NCI-H2196 (cell line): Measurements from ENCODE around the gene MAPK7.
"Not testable (repeated sequence)": the region's sequence is repeated elsewhere in the genome, so short reads cannot be mapped to it uniquely, and the experiment has no call there.

Experiments
- DNase-seq: peaks from one replicate; lab custom pipeline; 2025; ENCODE audit not compliant: unreplicated experiment; lab: John Stamatoyannopoulos, UW

MAPK7 gene

DNA sequence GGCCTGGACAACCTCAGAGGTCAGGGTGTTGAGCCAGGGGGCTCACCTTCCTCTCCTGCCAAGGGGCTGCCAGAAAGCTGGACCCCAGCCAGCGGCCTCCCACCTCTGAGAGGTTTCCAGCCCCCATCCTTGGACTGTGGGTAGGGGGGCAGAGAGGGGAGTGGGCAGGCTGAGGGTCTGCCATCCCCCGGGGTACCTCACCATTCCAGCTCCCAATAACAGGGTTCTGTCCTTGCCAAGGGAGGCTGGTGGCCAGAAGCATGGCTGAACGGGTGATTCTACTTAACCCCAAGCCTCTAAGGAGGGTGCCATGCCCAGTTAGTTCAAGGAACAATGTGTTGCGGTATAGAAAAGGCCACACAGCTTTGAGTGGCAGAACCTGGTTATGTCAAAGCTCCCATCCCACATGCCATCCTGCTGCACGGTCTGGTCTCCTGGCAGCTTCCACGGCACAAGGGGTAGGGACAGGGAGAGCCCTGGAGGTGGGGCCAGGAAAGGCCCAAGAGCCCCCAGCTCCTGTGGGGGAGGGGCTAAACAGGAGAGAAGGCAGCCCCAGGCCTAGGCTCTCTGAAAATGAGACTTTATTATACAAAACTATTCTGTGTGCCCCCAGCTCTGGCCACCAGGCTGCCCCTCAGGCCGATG, 35.6 kb upstream of the MAPK7 start:
- DNase-seq = no peak

DNA sequence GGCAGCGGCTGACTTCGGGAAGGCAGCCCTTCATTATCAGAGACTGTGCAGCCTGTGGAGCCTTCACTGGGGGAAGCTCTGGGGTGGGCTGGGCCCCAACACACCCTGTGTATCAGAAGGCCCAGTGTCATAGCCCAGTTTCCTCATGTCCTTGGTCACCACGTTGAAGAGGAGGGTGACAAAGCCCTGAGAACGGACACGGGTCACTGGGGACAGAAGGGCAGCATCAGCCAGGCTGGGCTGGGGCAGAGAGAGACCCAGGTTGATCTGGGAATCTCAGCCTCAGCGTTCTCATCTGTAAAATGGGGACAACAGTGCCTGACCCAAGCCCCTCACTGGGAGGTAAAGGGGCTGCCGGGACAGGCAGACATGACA, 35.1 kb upstream of the MAPK7 start:
- DNase-seq = no peak

DNA sequence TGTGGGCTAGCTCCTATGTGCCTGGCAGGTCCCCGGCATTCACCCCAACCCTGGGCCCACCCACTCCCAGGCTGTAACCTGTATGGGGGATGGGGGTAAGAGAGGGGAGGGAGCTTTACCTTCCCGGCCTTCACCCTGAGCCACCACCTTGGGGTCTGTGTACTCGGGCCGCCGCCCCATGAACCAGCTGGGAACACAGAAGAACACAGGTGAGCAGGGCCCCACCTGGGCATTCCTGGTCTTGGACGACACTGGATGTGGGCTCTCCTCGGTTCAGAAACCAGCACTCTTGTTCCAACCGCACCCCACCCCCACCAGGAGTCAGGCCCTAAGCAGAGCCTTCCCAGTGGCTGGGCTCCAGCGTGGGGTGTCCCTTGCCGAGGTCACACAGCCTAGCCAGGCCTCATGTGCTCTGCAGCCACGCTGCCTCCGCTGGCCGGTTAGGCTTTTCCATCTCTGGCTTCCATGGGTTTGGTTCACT, 34.6 kb upstream of the MAPK7 start:
- DNase-seq = no peak

DNA sequence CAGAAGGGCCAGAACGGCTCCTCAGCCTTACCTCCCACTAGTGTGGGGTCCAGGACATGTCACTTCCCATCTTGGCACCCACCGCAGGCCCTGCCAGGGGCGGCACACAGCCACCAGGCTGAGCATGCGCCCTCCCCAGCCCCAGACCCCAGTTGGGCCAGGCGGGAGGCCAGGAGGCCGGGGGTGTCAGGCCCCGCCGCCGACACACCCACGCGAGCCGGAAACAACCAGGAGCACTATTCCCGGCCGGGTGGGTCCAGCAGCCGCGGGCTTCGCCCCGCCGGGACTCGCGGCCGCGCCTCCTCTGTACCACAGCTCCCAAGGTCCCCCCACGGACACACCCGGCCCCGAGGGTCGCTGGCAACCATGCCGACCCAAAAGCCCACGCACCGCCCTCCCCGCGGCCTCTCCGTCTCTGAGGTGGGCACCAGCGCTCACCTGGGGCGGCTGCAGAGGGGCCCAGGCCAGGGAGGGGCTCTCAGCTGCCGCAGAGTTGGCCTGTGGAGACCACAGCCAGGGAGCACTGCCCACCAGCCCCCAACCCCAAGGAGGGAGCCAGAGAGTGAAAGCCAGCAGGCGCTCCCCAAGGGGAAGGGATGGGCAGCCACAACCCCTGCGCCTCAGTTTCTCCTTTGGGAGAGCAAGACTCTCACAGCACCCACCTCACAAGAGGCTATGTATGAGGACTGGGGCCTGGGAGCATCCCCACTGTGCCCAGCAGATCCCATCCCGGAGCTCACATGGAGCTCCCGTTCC, 33.8 kb upstream of the MAPK7 start:
- DNase-seq = no peak

DNA sequence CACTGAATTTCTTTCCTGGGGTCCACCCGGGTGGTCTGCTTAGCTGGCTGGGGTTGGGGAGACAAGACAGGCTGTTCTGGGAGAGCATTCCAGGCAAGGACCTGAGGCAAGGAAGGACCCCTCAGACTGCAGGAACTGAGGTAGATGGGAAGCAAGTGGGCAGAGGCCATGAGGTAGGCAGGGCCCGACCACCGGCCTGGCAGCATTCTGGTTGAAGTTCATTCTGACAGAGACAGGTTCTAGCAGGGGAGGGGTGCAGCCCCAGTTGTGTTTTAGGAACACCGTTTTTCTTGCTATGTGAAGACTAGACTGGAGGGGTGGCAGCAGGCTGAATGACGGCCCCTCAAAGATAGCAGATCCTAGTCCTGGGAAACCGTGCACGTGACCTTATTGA, 33.2 kb upstream of the MAPK7 start:
- DNase-seq = no peak

DNA sequence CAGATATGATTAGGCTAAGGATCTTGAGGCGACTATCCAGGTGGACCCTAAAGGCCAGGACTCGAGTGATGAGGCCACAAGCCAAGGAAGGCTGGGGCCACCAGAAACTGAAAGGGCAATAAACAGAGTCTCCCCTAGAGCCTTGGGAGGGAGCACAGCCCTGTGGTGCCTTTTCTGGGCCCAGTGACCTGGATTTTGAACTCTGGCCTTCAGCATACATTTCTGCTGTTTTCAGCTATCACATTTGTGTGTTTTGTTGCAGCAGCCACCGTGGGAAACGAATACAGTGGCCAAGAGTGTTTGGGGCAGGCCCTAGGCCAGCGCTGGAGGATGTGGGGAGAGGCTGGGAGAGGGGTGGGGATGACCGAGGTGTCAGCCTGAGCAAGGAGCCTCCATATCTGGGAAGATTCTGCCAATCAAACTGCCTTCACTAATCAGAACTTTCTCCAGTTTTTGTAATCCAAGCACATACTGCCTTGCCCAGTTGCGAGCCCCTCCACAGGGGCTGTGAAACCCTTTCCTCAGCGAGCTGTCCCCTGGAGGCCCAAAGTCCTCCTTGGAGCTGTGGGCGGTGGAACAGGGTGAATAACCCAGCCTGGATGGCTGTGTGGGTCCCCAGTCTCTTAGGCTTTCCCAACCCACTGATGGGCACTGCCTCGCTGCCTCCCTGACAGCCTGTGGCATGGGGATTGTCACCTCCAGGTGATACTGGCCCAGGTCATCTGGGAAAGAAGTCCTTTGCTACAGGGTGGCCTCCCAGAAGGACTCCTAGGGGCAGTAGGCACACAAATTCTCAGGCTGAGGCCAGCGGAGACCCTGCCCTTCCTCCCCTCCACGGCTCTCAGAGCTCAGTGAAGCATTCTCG, 32.6 kb upstream of the MAPK7 start:
- no peak for DNase-seq

DNA sequence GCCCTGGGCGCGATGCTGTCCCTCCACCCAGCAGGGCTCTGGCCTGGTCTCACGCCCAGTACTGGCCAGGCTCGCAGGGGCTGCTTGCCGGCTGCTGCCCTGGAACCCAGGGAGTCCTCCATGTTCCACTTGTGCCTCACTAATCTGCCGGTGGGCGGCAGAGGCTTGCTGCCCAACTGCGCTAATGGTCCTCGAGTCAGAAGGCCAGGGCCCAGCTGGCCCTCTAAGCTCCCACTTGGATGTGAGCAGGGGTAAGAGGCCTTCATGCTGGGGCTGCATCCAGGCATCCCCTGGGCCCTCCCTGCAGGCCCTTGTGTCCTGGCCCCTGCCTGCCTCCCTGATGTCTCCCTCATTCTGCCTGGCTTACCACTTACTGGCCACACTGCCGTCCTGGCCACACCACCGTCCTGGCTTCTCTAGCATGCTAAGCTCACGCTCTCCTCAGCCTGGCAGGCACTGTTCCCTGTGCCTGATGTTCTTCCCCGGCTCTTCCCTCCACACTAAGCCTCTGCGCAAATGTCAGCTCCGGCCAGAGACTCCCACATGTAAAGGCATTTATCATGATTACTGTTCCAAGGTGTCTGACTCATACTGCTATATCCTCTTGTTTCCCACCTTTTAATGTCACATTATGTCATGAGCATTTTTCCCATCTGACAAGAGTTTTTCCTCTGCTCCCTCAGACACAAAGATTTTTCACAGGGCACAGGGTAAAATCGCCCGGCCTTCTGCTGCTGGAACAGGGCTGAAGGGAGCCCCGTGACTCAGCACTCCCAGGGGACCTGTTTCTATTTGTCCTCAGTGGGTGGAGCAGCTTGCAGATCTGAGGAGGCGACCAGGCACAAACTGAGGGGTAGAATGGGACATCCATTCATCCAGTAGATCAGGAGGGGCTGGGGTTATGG, 31.7 kb upstream of the MAPK7 start:
- no peak for DNase-seq

DNA sequence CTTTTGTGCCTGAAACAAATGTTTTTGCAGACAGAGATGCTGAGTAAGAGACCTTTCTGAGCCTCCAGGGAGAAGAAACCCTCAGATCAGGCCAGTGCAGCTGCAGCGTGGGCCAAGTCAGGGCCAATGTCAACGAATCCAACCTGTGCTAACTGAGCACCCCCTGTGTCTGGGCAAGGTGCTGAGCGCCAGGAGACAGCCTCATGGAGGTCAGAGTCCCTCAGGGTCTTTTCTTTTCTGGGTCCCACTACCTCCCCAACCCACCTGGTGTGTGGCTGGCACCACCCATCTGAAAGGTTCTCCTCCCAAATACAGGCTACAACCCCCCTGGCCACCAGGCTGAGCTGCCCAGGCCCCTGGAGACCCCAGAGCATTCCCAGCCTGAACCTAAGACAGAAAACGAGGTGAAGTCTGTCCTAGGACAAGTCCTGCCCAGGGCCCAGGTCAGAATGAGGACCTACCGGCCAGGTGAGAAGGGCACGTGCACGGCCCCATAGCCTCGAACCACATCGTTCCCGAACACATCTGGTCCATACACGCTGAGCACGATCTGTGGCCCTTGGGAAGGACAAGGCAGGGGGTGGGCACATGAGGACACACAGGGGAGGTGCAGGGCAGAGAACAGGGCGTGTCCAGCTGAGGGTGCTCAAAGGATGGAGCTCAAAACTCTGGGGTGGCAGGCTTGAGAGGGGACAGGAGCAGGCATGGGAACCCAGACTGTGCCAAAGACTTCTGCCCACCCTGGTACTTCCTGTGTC, 30.8 kb upstream of the MAPK7 start:
- DNase-seq = no peak

DNA sequence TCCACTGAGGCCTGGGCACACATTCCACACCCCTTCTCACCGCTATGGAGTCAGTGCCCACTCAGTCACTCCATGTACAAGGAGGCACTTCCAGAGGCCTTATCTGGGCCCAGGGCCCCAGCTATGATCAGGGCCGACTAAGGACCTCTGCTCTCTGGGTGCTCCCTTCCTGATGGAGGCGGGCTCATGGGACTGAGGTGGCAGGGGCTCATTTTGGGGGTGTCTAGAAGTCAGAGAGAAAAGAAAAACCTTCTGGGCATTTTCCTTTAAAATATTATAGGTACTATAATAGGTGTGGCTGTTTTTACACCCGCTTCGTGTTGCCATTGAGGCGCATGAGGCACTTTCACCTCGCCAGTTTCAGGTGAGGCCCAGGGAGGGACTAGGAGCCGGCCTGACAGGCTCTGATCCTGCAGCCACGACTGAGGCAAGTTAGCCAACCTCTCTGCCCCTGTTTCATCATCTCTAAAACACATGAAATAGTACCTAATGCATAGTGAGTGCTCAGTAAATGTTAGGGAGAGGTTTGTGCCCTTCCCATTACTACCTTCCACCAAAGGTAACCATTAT, 30.1 kb upstream of the MAPK7 start:
- no peak for DNase-seq

DNA sequence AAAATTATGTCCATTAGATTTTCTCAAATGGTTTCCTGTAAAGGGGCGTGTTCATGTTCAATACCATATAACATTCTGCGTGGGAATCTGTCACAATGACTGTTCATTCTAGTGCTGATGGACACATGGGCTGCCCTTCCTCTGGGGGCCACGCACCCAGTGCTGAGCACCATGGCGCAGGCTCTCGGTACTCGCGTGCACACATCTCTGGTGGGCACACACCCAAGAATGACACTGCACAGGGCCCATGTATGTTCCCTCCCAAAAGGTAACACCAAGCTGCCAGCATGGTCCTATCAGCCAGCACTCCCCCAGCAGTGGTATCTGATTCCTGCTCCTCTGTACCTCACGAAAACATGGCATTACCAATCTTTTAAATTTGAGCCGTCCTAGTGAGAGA, 29.5 kb upstream of the MAPK7 start:
- DNase-seq = no peak

DNA sequence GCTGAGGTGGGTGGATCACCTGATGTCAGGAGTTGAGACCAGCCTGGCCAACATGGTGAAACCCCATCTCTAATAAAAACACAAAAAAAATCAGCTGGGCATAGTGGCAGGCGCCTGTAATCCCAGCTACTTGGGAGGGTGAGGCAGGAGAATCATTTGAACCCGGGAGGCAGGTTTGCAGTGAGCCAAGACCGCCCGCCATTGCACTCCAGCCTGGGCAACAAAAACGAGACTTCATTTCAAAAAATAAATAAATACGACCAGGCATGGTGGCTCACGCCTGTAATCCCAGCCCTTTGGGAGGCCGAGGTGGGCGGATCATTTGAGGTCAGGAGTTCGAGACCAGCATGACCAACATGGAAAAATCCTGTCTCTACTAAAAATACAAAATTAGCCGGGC, 24.9 kb upstream of the MAPK7 start:
- not testable (repeated sequence) for DNase-seq

DNA sequence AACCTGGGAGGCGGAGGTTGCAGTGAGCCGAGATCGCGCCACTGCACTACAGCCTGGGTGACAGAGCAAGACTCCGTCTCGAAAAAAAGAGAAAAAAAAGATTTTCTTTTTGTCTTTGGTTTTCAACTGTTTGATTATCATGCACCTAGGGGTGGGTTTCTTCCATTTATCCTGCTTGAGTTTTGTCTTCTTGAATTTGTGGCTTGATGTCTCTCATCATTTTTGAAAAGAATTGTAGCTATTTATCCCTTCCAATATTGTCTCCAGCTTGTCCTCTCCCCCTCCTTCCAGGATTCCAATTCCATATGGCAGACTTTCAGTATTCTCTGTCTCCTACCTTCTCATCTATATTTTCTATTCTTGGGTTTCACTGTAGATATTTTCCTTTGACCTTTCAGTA, 23.6 kb upstream of the MAPK7 start:
- DNase-seq = no peak

DNA sequence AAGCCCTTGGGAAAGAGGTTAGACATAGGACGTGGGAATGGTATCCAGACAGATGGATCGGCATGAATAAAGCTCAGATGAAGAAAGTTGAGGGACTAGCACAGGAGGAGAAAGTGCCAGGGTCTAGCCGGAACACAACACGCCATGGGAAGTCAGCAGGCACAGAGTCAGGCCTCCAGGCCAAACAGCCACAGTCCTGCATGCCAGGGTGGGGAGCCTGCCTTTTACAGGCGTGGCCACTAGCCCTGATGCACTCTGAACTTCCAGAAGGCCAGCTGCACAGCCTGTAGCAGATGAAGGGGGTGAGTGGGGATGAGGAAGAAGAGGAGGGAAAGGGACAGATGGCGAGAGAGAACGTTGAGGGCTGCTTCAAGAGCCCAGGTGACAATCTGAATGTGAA, 20.9 kb upstream of the MAPK7 start:
- DNase-seq = no peak

DNA sequence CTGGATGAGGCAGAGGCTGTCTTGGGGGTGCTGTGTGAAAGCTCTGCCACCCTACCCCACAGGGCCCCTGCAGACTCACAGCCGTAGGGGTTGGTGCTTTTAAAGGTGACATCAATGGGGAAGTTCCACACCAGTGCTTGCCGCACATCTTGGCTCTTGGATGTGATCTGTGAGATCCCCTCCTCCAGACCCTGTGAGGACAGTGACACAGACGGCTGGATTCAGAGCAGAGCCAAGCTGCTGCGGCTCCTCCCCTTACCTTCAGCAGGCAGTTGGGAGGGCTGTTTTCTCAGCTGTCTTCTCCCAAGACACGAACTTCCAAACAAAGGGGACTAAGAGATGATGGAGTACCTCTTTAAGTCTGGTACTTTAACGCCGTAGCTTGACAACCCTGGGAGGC, 20.5 kb upstream of the MAPK7 start:
- DNase-seq = no peak

DNA sequence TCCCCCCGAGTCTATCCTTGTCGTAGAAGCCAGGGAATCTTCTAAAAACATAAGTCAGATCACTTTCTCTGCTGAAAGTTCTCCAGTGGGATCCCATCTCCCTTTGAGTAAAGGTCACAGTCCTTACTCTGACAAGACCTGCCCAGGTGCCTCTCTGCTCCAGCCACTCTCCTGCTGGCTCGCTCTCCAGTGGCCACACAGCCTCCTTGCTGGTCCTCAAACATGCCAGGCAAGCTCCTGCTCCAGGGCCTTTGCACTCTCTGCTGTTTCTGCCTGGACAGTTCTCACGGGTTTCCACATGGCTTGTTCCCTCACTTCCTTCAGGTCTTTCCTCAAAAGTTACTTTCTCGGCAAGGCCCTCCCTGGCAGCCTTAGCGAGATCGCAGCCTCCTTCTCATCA, 19.1 kb upstream of the MAPK7 start:
- DNase-seq = no peak

DNA sequence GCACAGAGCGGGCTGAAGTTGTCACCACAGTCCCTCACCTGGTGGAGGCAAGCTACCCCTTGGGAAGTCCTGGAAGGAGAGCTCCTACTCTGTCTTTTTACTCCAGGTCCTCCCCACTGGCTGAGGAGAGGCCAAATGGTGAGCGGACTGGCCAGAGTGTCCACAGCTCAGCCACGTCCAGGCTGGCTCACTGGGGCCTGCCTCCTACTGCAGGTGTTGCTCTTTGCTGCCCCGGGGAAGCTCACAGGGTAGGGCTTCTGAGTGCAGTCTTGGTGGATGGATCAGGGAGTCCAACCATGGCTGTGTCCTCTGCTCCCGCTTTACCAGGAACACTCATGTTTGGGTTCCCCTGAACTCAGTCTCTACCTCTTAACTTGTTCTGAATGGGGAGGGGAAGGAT, 18.4 kb upstream of the MAPK7 start:
- DNase-seq = no peak

DNA sequence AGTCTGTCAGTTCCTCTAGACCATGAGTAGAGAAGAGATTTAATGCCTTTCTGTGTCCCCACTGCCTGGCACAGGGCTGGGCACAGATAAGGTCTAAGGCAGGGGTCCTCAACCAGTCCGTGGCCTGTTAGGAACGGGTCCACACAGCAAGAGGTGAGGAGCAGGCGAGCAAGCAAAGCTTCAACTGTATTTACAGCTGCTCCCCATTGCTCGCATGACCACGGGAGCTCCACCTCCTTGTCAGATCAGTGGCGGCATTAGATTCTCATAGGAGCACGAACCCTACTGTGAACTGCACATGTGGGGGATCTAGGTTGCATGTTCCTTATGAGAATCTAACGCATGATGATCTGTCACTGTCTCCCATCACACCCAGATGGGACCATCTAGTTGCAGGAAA, 17.5 kb upstream of the MAPK7 start:
- DNase-seq = no peak

DNA sequence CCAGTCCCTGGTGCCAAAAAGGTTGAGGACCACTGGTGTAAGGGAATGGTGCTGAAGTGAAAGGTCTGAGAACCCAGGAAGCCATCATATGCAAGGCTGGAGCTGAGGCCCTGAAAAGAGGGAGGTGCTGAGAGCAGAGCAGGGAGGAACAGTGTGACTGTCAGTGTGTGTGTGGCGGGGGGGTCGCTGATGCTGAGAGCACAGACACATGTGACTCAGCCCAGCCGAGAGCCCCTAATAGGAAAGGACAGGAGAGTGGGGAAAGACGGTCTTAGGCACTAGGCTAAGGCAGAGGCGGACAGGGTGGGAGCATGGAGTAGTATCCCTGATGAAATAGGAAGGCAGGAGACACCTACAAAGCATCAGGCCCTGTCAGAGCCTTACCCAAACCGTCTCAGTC, 17.0 kb upstream of the MAPK7 start:
- DNase-seq = no peak

DNA sequence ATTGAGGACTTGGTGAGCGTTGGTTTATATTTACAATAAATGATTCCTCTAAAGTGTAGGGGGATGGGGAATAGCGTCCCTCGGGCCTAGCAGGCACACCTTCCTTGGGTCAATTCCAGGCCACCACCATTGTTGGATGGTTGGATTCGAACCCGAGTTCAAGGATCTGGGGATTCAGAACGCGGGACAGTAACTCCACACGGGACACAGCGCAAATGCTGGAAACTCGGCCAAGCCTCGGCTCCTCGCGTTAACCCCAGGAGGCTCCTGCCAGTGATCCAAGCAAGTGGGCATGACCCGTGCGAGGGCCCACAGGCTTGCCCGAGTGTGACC, 16.4 kb upstream of the MAPK7 start:
- DNase-seq = no peak
